ENCODE measurements around the gene SMIM5. TPM values are rescaled to one million over a fixed set of nuclear protein-coding genes. Genes with fewer than 3 reads are reported as not detected.

SMIM5 gene
- total and polyA plus RNA-seq, 2 donors (not counting 3 experiments of a cell fraction or from before 2014, with no cell fraction given), result not detected

GRCh38 chr17:75661531-75661930 is 28.3 kb downstream of the SMIM5 start:
- H2AFZ ChIP-seq (ENCODE audit: low read depth, low read length), result no peak overlapping the region
- CTCF ChIA-PET, result interaction anchor here (0.6 to 2.5 kb wide), 6 partner anchors 10 to 193 kb away, joined by 3 to 8 read pairs (median 5); partner anchors contain the start of gene SMIM5
- no peaks in the 10 kb centered on the region for H4K20me1 ChIP-seq (replicated peaks; ENCODE audit: control insufficient read depth, extremely low read depth, insufficient read depth, low read length)
- dilution Hi-C loops (cut with MboI; ENCODE audit: extremely low pct_ligation_motif_present, low sequenced_read_pairs) (no loop called here), intact Hi-C loops (cut with micrococcal nuclease) (no loop called here)
- no peak overlapping the region for H3K4me2 ChIP-seq (ENCODE audit: insufficient read depth, low read length)
- H3K79me2 ChIP-seq (ENCODE audit: control insufficient read depth, insufficient read depth, low read length), result peaks cover 7% of the 10 kb centered on the region
- no peak overlapping the region for H3K4me3 ChIP-seq (replicated peaks in 1 of 3; ENCODE audit: insufficient read depth in 1 of 3, low read depth in 1 of 3, low read length in 3 of 3)
- POLR2A ChIA-PET, result no interaction called here
- no peaks in the 10 kb centered on the region for H3K9me3 ChIP-seq (replicated peaks; ENCODE audit: control insufficient read depth, insufficient read depth, low read length)
- DNase-seq (ENCODE audit: low read depth, low spot score) (no peak), FAIRE-seq (no peak)
- no peak overlapping the region for H3K27ac ChIP-seq (ENCODE audit: insufficient read depth, low read depth, low read length)
- peaks cover 0 to 16% of the 10 kb centered on the region in 2 experiments for H3K36me3 ChIP-seq (ENCODE audit: control insufficient read depth in 2 of 2, extremely low read depth in 1 of 2, insufficient read depth in 2 of 2, low read length in 2 of 2)
- TF ChIP-seq FOS (IDR thresholded peaks at IDR 0.05; ENCODE audit: borderline replicate concordance, insufficient read depth, low read length), result no peak
- no peak for TF ChIP-seq MYC (IDR thresholded peaks at IDR 0.05; ENCODE audit: low read depth, low read length)
- TF ChIP-seq, protein P1, sequence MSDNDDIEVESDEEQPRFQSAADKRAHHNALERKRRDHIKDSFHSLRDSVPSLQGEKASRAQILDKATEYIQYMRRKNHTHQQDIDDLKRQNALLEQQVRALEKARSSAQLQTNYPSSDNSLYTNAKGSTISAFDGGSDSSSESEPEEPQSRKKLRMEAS (IDR thresholded peaks at IDR 0.05; ENCODE audit: insufficient read depth, insufficient read length), result no peak
- TF ChIP-seq POLR2AphosphoS5 (IDR thresholded peaks at IDR 0.05; ENCODE audit: insufficient read depth, low read depth, low read length), result no peak
- no peak for TF ChIP-seq EZH2 (IDR thresholded peaks at IDR 0.05; ENCODE audit: borderline replicate concordance, low read depth, low read length, severe bottlenecking)
- TF ChIP-seq CTCF (IDR thresholded peaks at IDR 0.05; ENCODE audit: extremely low read depth in 1 of 2, insufficient read depth in 1 of 2, low read depth in 1 of 2, low read length in 2 of 2), result no peak
- no peak for TF ChIP-seq GATA2 (IDR thresholded peaks at IDR 0.05; ENCODE audit: insufficient read depth, insufficient read length, low read depth, low read length)
- no peak for TF ChIP-seq POLR2A (IDR thresholded peaks at IDR 0.05; ENCODE audit: low read depth, low read length)
- TF ChIP-seq JUN (IDR thresholded peaks at IDR 0.05; ENCODE audit: borderline replicate concordance, insufficient read depth, insufficient read length, low read depth), result no peak
- H3K9me1 ChIP-seq (replicated peaks; ENCODE audit: control insufficient read depth, extremely low read depth, insufficient read depth, low read length), result no peaks in the 10 kb centered on the region
- H3K4me1 ChIP-seq (ENCODE audit: control insufficient read depth, extremely low read depth, insufficient read depth, low read length), result peaks cover 9% of the 10 kb centered on the region
- H3K9ac ChIP-seq (replicated peaks; ENCODE audit: extremely low read depth, insufficient read depth, low read length), result no peak overlapping the region
- no TSS peak for BruUV-seq (replicated peaks)
- no peaks in the 10 kb centered on the region for H3K27me3 ChIP-seq (ENCODE audit: control insufficient read depth in 2 of 2, insufficient read depth in 2 of 2, low read length in 2 of 2)
